Activated CD4-positive, alpha-beta T cell treated with anti-CD3 and anti-CD28 coated beads, Interleukin-2, amount 10 ng/mL, durations not matched to agents 24 days and 14 days (primary cell): ENCODE data around the gene MAN1C1. TPM values are rescaled to one million over a fixed set of nuclear protein-coding genes. Genes with fewer than 3 reads are reported as not detected.

Experiments used
- DNase-seq: peaks from one replicate; pipeline ENCODE4 v3.0.0; 2022
- H3K27ac Mint-ChIP-seq: one replicate; pipeline ENCODE4 v1.8.0; 2022; ENCODE audit warnings: mild to moderate bottlenecking, mixed read lengths
- H3K27me3 Mint-ChIP-seq: one replicate; pipeline ENCODE4 v1.8.0; 2022; ENCODE audit warnings: mixed read lengths
- H3K36me3 Mint-ChIP-seq: one replicate; pipeline ENCODE4 v1.8.0; 2022; ENCODE audit warnings: low read depth, mild to moderate bottlenecking, mixed read lengths
- H3K4me1 Mint-ChIP-seq: one replicate; pipeline ENCODE4 v1.8.0; 2021; ENCODE audit warnings: mixed read lengths
- H3K4me3 Mint-ChIP-seq: one replicate; pipeline ENCODE4 v1.8.0; 2022; ENCODE audit warnings: mild to moderate bottlenecking, moderate library complexity, mixed read lengths
- H3K9me3 Mint-ChIP-seq: one replicate; pipeline ENCODE4 v1.8.0; 2021; ENCODE audit warnings: mixed read lengths
- intact Hi-C: fragments of 100-400 bp; cut with micrococcal nuclease; formaldehyde crosslinking; loops from one replicate; pipeline ENCODE4 v1.15.1; 2023
- total RNA-seq: library from RNA; stranded (reverse); gene quantifications from 2 replicates; pipeline ENCODE4 v1.2.3, GENCODE V29; 2022

MAN1C1 gene
- total RNA-seq, 1 donor from 2014 or later = 2.9 TPM

- peaks cover 78% of the 10 kb centered on the region for H3K27me3 Mint-ChIP-seq
Measured at GRCh38 chr1:25684216-25684965, 67.8 kb downstream of the MAN1C1 start.

GRCh38 chr1:25685211-25685750 lies 68.7 kb downstream of the MAN1C1 start:
- Mint-ChIP-seq H3K27ac (no peak overlapping the region), H3K9me3 (no peaks in the 10 kb centered on the region), H3K4me1 (peaks cover 2% of the 10 kb centered on the region), H3K27me3 (peaks cover 75% of the 10 kb centered on the region), H3K36me3 (peaks cover 2% of the 10 kb centered on the region), H3K4me3 (no peak overlapping the region)
- intact Hi-C loops = no loop called here
- DNase-seq = no peak

More at GRCh38 chr1:25684216-25684965, 67.8 kb downstream of the MAN1C1 start:
- Mint-ChIP-seq H3K4me1 (peaks cover 2% of the 10 kb centered on the region), H3K4me3 (no peak overlapping the region), H3K9me3 (no peaks in the 10 kb centered on the region), H3K36me3 (peaks cover 2% of the 10 kb centered on the region), H3K27ac (no peak overlapping the region)
- DNase-seq = no peak
- intact Hi-C loops = no loop called here

- Mint-ChIP-seq H3K27me3 (peaks cover 75% of the 10 kb centered on the region), H3K4me3 (no peak overlapping the region), H3K27ac (no peak overlapping the region), H3K9me3 (no peaks in the 10 kb centered on the region), H3K36me3 (peaks cover 3% of the 10 kb centered on the region), H3K4me1 (peaks cover 2% of the 10 kb centered on the region)
- no peak for DNase-seq
- intact Hi-C loops = no loop called here
Measured at GRCh38 chr1:25685938-25686665, 69.5 kb downstream of the MAN1C1 start.

GRCh38 chr1:25687221-25688017 lies 70.8 kb downstream of the MAN1C1 start:
- no peak overlapping the region for H3K4me3 Mint-ChIP-seq
- peaks cover 2% of the 10 kb centered on the region for H3K4me1 Mint-ChIP-seq
- H3K27ac Mint-ChIP-seq = no peak overlapping the region
- DNase-seq = no peak
- H3K27me3 Mint-ChIP-seq = peaks cover 72% of the 10 kb centered on the region
- no peaks in the 10 kb centered on the region for H3K9me3 Mint-ChIP-seq
- intact Hi-C loops = no loop called here
- peaks cover 3% of the 10 kb centered on the region for H3K36me3 Mint-ChIP-seq

- no peak overlapping the region for H3K4me3 Mint-ChIP-seq
- H3K4me1 Mint-ChIP-seq = peaks cover 4% of the 10 kb centered on the region
- peaks cover 66% of the 10 kb centered on the region for H3K27me3 Mint-ChIP-seq
- H3K36me3 Mint-ChIP-seq = peaks cover 3% of the 10 kb centered on the region
- no peak for DNase-seq
- no peaks in the 10 kb centered on the region for H3K9me3 Mint-ChIP-seq
- no peak overlapping the region for H3K27ac Mint-ChIP-seq
- intact Hi-C loops = no loop called here
Measured at GRCh38 chr1:25688390-25689119, 72.0 kb downstream of the MAN1C1 start.

GRCh38 chr1:25689686-25690381 lies 73.2 kb downstream of the MAN1C1 start:
- intact Hi-C loops = no loop called here
- H3K9me3 Mint-ChIP-seq = no peaks in the 10 kb centered on the region
- peaks cover 58% of the 10 kb centered on the region for H3K27me3 Mint-ChIP-seq
- H3K4me3 Mint-ChIP-seq = no peak overlapping the region
- no peak overlapping the region for H3K27ac Mint-ChIP-seq
- H3K4me1 Mint-ChIP-seq = peaks cover 4% of the 10 kb centered on the region
- H3K36me3 Mint-ChIP-seq = peaks cover 3% of the 10 kb centered on the region
- no peak for DNase-seq

- Mint-ChIP-seq H3K4me1 (peaks cover 5% of the 10 kb centered on the region), H3K27ac (no peak overlapping the region), H3K4me3 (no peak overlapping the region), H3K9me3 (no peaks in the 10 kb centered on the region), H3K27me3 (peaks cover 56% of the 10 kb centered on the region), H3K36me3 (peaks cover 3% of the 10 kb centered on the region)
- intact Hi-C loops = no loop called here
- DNase-seq = no peak
Measured at GRCh38 chr1:25690396-25690956, 73.9 kb downstream of the MAN1C1 start.

- Mint-ChIP-seq H3K27me3 (peaks cover 58% of the 10 kb centered on the region), H3K36me3 (peaks cover 3% of the 10 kb centered on the region), H3K27ac (no peak overlapping the region), H3K9me3 (no peaks in the 10 kb centered on the region), H3K4me3 (no peak overlapping the region), H3K4me1 (peaks cover 12% of the 10 kb centered on the region)
- intact Hi-C loops = no loop called here
- no peak for DNase-seq
Measured at GRCh38 chr1:25691211-25691610, 74.6 kb downstream of the MAN1C1 start.

GRCh38 chr1:25692560-25692959 lies 76.0 kb downstream of the MAN1C1 start:
- peaks cover 56% of the 10 kb centered on the region for H3K27me3 Mint-ChIP-seq
- peak; percentile 68 for DNase-seq
- intact Hi-C loops = loop anchor here (2.0 kb wide), 1 partner anchor 16 kb away; no protein-coding TSS in a partner anchor
- H3K27ac Mint-ChIP-seq = no peak overlapping the region
- peaks cover 16% of the 10 kb centered on the region for H3K4me1 Mint-ChIP-seq
- no peak overlapping the region for H3K4me3 Mint-ChIP-seq
- H3K36me3 Mint-ChIP-seq = peaks cover 3% of the 10 kb centered on the region
- H3K9me3 Mint-ChIP-seq = no peaks in the 10 kb centered on the region

- peaks cover 20% of the 10 kb centered on the region for H3K4me1 Mint-ChIP-seq
- peaks cover 3% of the 10 kb centered on the region for H3K36me3 Mint-ChIP-seq
- H3K9me3 Mint-ChIP-seq = no peaks in the 10 kb centered on the region
- peaks cover 49% of the 10 kb centered on the region for H3K27me3 Mint-ChIP-seq
- intact Hi-C loops = no loop called here
- no peak overlapping the region for H3K27ac Mint-ChIP-seq
- no peak for DNase-seq
- no peak overlapping the region for H3K4me3 Mint-ChIP-seq
Measured at GRCh38 chr1:25694167-25695007, 77.8 kb downstream of the MAN1C1 start.

GRCh38 chr1:25695090-25695770 lies 78.6 kb downstream of the MAN1C1 start:
- Mint-ChIP-seq H3K4me3 (no peak overlapping the region), H3K36me3 (peaks cover 3% of the 10 kb centered on the region), H3K4me1 (peaks cover 20% of the 10 kb centered on the region), H3K9me3 (no peaks in the 10 kb centered on the region), H3K27ac (no peak overlapping the region), H3K27me3 (peaks cover 55% of the 10 kb centered on the region)
- intact Hi-C loops = no loop called here
- DNase-seq = no peak
